HepG2 (cell line): ENCODE results near the gene PRRT2. TPM values are rescaled to one million over a fixed set of nuclear protein-coding genes. Genes with fewer than 3 reads are reported as not detected.

Experiments
- ATAC-seq: fragments of 200-7000 bp; cut with Tn5 transposase; 3 replicates; pipeline ENCODE4 v1.9.1; 2020; ENCODE audit warnings: mild to moderate bottlenecking, moderate library complexity
- BruUV-seq: library from RNA; stranded (reverse); fragments of 400-500 nt; replicated peaks from 2 replicates; lab custom pipeline; 2021; lab: Mats Ljungman, UMichigan
- CTCF ChIA-PET: fragments of 300-600 bp; formaldehyde crosslinking; extraction: SDS; loops from one replicate; lab custom pipeline; 2021; ENCODE audit warnings: low total read pairs, inconsistent platforms, low intra/inter-chr PET ratio; lab: Yijun Ruan, JAX
- POLR2A ChIA-PET: fragments of 350-600 bp; sonication (Branson Sonifier 250); formaldehyde crosslinking; loops from one replicate; lab custom pipeline; 2020; ENCODE audit warnings: antibody characterized with exemption, inconsistent platforms; lab: Yijun Ruan, JAX
- DNase-seq: peaks from one replicate; pipeline ENCODE4 v3.0.0-alpha.2; 2015; ENCODE audit warnings: low spot score
- FAIRE-seq: peaks from 3 replicates; lab custom pipeline; 2011; peaks lifted over from hg19 to GRCh38; lab: Jason Lieb, UNC
- H2AFZ ChIP-seq: one replicate; pipeline ENCODE4 v1.6.1; 2011; ENCODE audit warnings: low read length, inconsistent platforms
- H3K27ac ChIP-seq: fragments of 300-600 bp; 3 replicates; pipeline ENCODE4 v1.8.0; 2011; ENCODE audit warnings: mixed run types, mild to moderate bottlenecking, mixed read lengths, low read length, inconsistent platforms; ENCODE audit not compliant: insufficient read depth; ENCODE audit errors: extremely low read length
- H3K27me3 ChIP-seq, 2 experiments: fragments of 200-600 bp in 1 of 2; 2 replicates in 1 of 2; 3 replicates in 1 of 2; pipeline versions ENCODE4 v1.6.0 to v1.8.0; 2011; ENCODE audit warnings: low read length in 2 of 2, mild to moderate bottlenecking in 2 of 2, moderate library complexity in 2 of 2, inconsistent platforms in 1 of 2; ENCODE audit not compliant: insufficient read depth in 2 of 2, control insufficient read depth in 1 of 2
- H3K36me3 ChIP-seq, 2 experiments: fragments of 200-600 bp in 1 of 2; replicated peaks in 1 of 2; 2 replicates in 1 of 2; 3 replicates in 1 of 2; pipeline versions ENCODE4 v1.5.1 to v1.8.0; 2011; ENCODE audit warnings: low read length in 2 of 2, inconsistent platforms in 1 of 2; ENCODE audit not compliant: insufficient read depth in 2 of 2, control insufficient read depth in 1 of 2
- H3K4me1 ChIP-seq: 2 replicates; pipeline ENCODE4 v1.5.1; 2012; ENCODE audit warnings: low read length, inconsistent platforms; ENCODE audit not compliant: insufficient read depth
- H3K4me2 ChIP-seq: 2 replicates; pipeline ENCODE4 v1.6.0; 2011; ENCODE audit warnings: low read depth, low read length, inconsistent platforms
- H3K4me3 ChIP-seq, 3 experiments: fragments of 200-600 bp in 1 of 3; sonication (generic), shearing (Covaris generic) in 1 of 3; replicated peaks in 1 of 3; 2 replicates each; pipeline ENCODE4 v1.5.1; 2011 to 2016; ENCODE audit warnings: low read length in 3 of 3, inconsistent platforms in 2 of 3, low read depth in 2 of 3, mild to moderate bottlenecking in 2 of 3, control low read depth in 1 of 3, mixed read lengths in 1 of 3; ENCODE audit not compliant: insufficient read depth in 1 of 3
- H3K79me2 ChIP-seq: one replicate; pipeline ENCODE4 v1.6.1; 2011; ENCODE audit warnings: low read length, inconsistent platforms; ENCODE audit not compliant: insufficient read depth
- H3K9ac ChIP-seq: 2 replicates; pipeline ENCODE4 v1.6.0; 2011; ENCODE audit warnings: mild to moderate bottlenecking, low read depth, low read length, inconsistent platforms; ENCODE audit not compliant: insufficient read depth
- H3K9me3 ChIP-seq: 2 replicates; pipeline ENCODE4 v1.5.1; 2012; ENCODE audit warnings: mild to moderate bottlenecking, low read length
- H4K20me1 ChIP-seq: 2 replicates; pipeline ENCODE4 v1.6.0; 2011; ENCODE audit warnings: inconsistent platforms, mild to moderate bottlenecking, low read length, moderate library complexity; ENCODE audit not compliant: insufficient read depth
- ATF7-NPFF ChIP-seq: sonication (generic); formaldehyde crosslinking; IDR thresholded peaks from 2 replicates; pipeline ENCODE4 v1.8.1; 2023; ENCODE audit warnings: mild to moderate bottlenecking, low read depth, missing genetic modification reagents, moderate library complexity
- CBFB ChIP-seq: sonication (generic); formaldehyde crosslinking; IDR thresholded peaks from 2 replicates; pipeline ENCODE4 v1.4.0; 2020; ENCODE audit warnings: missing genetic modification reagents
- DPF2 ChIP-seq: sonication (generic); formaldehyde crosslinking; IDR thresholded peaks from 2 replicates; pipeline ENCODE4 v1.4.0; 2020; ENCODE audit warnings: mild to moderate bottlenecking, low read depth, missing genetic modification reagents, borderline replicate concordance
- HHEX ChIP-seq: IDR thresholded peaks from 2 replicates; pipeline ENCODE4 v1.6.1; 2016; ENCODE audit warnings: control low read depth
- TGIF2 ChIP-seq: IDR thresholded peaks from 2 replicates; pipeline ENCODE4 v1.6.1; 2016; ENCODE audit warnings: control low read depth, missing compliant biosample characterization
- ZFY ChIP-seq: sonication (generic); formaldehyde crosslinking; IDR thresholded peaks from 2 replicates; pipeline ENCODE4 v1.4.0; 2020; ENCODE audit warnings: missing genetic modification reagents
- ZNF296 ChIP-seq: sonication (generic); formaldehyde crosslinking; conservative IDR thresholded peaks from 2 replicates; pipeline ENCODE4 v1.5.0; 2020; ENCODE audit warnings: mild to moderate bottlenecking, missing genetic modification reagents
- ZNF546 ChIP-seq: sonication (generic); formaldehyde crosslinking; conservative IDR thresholded peaks from 2 replicates; pipeline ENCODE4 v1.8.1; 2023; ENCODE audit warnings: mild to moderate bottlenecking, missing genetic modification reagents
- ZNF598 ChIP-seq: sonication (generic); formaldehyde crosslinking; IDR thresholded peaks from 2 replicates; pipeline ENCODE4 v1.5.1; 2020; ENCODE audit warnings: mild to moderate bottlenecking, missing genetic modification reagents, borderline replicate concordance
- ZNF724P ChIP-seq: sonication (generic); formaldehyde crosslinking; IDR thresholded peaks from 2 replicates; pipeline ENCODE4 v1.8.0; 2022; ENCODE audit warnings: missing genetic modification reagents, borderline replicate concordance
- ZSCAN30 ChIP-seq: sonication (generic); formaldehyde crosslinking; IDR thresholded peaks from 2 replicates; pipeline ENCODE4 v1.5.0; 2020; ENCODE audit warnings: mild to moderate bottlenecking, missing genetic modification reagents
- WGBS: methylation state at CpG from one replicate; pipeline ENCODE4 v1.1.6; 2017; ENCODE audit warnings: low lambda C conversion rate; 5-methylcytosine and 5-hydroxymethylcytosine counted together
- in situ Hi-C: cut with HindIII; loops from 2 replicates; pipeline ENCODE4 v1.10.0; 2017; ENCODE audit warnings: low pct_unique_long_range_greater_than_20kb; ENCODE audit not compliant: extremely low pct_ligation_motif_present
- intact Hi-C: fragments of 100-400 bp; cut with micrococcal nuclease; formaldehyde crosslinking; loops from one replicate; pipeline ENCODE4 v1.10.0; 2022; ENCODE audit not compliant: unreplicated experiment
- polyA plus RNA-seq, 8 experiments: library from polyadenylated mRNA; depleted of rRNA in 3 of 8; stranded (reverse) in 7 of 8; unstranded in 1 of 8; fragments of >200 nt; fragmentation: Illumina TruSeq in 4 of 8; extraction: Trizol in 4 of 8; gene quantifications; 2 replicates each; pipeline versions ENCODE4 v1.2.1 to v1.2.3, GENCODE V29; 2011 to 2016; ENCODE audit warnings: low read depth in 4 of 8, missing spikeins in 1 of 8, mixed read lengths in 1 of 8; ENCODE audit not compliant: insufficient read depth in 1 of 8
- total RNA-seq, 5 experiments: library from RNA; depleted of rRNA; stranded (reverse); fragments of >200 nt; fragmentation: Illumina TruSeq; extraction: Trizol; gene quantifications; 2 replicates each; pipeline ENCODE4 v1.2.3, GENCODE V29; 2016; ENCODE audit warnings: low read depth in 1 of 5
- TF ChIP-seq, protein P1 (sequence below), 2 experiments: sonication (generic) in 1 of 2; formaldehyde crosslinking in 1 of 2; IDR thresholded peaks; 2 replicates each; pipeline versions ENCODE4 v1.4.0 to v1.6.1; 2018 to 2020; ENCODE audit warnings: missing genetic modification reagents in 2 of 2, borderline replicate concordance in 1 of 2, low read depth in 1 of 2, mild to moderate bottlenecking in 1 of 2, missing biosample characterization in 1 of 2
- TF ChIP-seq, protein P2 (sequence below): sonication (generic); formaldehyde crosslinking; IDR thresholded peaks from 2 replicates; pipeline ENCODE4 v1.9.0; 2021; ENCODE audit warnings: missing genetic modification reagents, mild to moderate bottlenecking, borderline replicate concordance
- TF ChIP-seq, protein P3 (sequence below): sonication (generic); formaldehyde crosslinking; IDR thresholded peaks from 2 replicates; pipeline ENCODE4 v1.4.0; 2020; ENCODE audit warnings: missing genetic modification reagents

PRRT2 gene
- total and polyA plus RNA-seq, 2 of the 13 experiments (the other 11 are each of a cell fraction or from before 2014, with no cell fraction given), result 0.51 to 1.1 TPM

DNA sequence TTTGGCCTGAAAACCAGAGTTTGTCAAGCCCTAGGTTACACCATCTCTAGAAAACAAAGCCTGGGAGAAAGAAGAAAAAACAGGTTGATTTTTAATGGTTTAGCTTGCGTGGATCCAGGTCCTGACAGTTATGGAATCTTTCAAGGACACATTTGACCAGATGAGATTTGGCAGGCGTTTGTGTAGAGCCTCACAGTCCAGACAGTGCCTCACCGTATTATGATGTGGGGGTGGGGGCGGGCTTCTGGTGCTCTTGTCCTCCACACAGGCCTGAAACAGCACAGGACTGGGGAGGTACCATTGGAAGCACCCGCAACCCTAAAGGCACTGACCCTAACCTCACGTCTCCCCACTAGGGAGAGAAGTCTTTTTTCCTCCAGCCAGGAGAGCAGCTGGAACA, 27.8 kb downstream of the PRRT2 start:
- H3K9ac ChIP-seq, result no peak overlapping the region
- WGBS, result 81% methylated on average over 4 of the region's 6 CpGs
- in situ Hi-C loops, result no loop called here
- H3K27ac ChIP-seq, result no peak overlapping the region
- intact Hi-C loops, result no loop called here
- FAIRE-seq (no peak), ATAC-seq (no peak), DNase-seq (no peak)
- H4K20me1 ChIP-seq, result no peaks in the 10 kb centered on the region
- BruUV-seq, result no TSS peak
- no peaks in the 10 kb centered on the region for H3K9me3 ChIP-seq
- H3K4me1 ChIP-seq, result no peaks in the 10 kb centered on the region
- H3K4me2 ChIP-seq, result no peak overlapping the region
- no peak overlapping the region for H3K4me3 ChIP-seq
- H2AFZ ChIP-seq, result no peak overlapping the region
- H3K27me3 ChIP-seq, result no peaks in the 10 kb centered on the region
- TF ChIP-seq, protein P1, sequence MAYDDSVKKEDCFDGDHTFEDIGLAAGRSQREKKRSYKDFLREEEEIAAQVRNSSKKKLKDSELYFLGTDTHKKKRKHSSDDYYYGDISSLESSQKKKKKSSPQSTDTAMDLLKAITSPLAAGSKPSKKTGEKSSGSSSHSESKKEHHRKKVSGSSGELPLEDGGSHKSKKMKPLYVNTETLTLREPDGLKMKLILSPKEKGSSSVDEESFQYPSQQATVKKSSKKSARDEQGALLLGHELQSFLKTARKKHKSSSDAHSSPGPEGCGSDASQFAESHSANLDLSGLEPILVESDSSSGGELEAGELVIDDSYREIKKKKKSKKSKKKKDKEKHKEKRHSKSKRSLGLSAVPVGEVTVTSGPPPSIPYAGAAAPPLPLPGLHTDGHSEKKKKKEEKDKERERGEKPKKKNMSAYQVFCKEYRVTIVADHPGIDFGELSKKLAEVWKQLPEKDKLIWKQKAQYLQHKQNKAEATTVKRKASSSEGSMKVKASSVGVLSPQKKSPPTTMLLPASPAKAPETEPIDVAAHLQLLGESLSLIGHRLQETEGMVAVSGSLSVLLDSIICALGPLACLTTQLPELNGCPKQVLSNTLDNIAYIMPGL (CRISPR knock-in tag; IDR thresholded peaks at IDR 0.05; ENCODE audit: borderline replicate concordance in 1 of 2, low read depth in 1 of 2), result no peak
- TF ChIP-seq HHEX (CRISPR knock-in tag) (no peak), ZNF546 (CRISPR knock-in tag) (no peak), ZNF296 (CRISPR knock-in tag) (no peak), DPF2 (no peak), ZNF724P (CRISPR knock-in tag) (no peak), TGIF2 (no peak), ATF7-NPFF (CRISPR knock-in tag) (no peak), ZFY (CRISPR knock-in tag) (no peak), ZSCAN30 (CRISPR knock-in tag) (no peak), ZNF598 (CRISPR knock-in tag) (no peak), CBFB (CRISPR knock-in tag) (no peak)
- TF ChIP-seq, protein P2, sequence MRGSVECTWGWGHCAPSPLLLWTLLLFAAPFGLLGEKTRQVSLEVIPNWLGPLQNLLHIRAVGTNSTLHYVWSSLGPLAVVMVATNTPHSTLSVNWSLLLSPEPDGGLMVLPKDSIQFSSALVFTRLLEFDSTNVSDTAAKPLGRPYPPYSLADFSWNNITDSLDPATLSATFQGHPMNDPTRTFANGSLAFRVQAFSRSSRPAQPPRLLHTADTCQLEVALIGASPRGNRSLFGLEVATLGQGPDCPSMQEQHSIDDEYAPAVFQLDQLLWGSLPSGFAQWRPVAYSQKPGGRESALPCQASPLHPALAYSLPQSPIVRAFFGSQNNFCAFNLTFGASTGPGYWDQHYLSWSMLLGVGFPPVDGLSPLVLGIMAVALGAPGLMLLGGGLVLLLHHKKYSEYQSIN (CRISPR knock-in tag), result no peak
- TF ChIP-seq, protein P3, sequence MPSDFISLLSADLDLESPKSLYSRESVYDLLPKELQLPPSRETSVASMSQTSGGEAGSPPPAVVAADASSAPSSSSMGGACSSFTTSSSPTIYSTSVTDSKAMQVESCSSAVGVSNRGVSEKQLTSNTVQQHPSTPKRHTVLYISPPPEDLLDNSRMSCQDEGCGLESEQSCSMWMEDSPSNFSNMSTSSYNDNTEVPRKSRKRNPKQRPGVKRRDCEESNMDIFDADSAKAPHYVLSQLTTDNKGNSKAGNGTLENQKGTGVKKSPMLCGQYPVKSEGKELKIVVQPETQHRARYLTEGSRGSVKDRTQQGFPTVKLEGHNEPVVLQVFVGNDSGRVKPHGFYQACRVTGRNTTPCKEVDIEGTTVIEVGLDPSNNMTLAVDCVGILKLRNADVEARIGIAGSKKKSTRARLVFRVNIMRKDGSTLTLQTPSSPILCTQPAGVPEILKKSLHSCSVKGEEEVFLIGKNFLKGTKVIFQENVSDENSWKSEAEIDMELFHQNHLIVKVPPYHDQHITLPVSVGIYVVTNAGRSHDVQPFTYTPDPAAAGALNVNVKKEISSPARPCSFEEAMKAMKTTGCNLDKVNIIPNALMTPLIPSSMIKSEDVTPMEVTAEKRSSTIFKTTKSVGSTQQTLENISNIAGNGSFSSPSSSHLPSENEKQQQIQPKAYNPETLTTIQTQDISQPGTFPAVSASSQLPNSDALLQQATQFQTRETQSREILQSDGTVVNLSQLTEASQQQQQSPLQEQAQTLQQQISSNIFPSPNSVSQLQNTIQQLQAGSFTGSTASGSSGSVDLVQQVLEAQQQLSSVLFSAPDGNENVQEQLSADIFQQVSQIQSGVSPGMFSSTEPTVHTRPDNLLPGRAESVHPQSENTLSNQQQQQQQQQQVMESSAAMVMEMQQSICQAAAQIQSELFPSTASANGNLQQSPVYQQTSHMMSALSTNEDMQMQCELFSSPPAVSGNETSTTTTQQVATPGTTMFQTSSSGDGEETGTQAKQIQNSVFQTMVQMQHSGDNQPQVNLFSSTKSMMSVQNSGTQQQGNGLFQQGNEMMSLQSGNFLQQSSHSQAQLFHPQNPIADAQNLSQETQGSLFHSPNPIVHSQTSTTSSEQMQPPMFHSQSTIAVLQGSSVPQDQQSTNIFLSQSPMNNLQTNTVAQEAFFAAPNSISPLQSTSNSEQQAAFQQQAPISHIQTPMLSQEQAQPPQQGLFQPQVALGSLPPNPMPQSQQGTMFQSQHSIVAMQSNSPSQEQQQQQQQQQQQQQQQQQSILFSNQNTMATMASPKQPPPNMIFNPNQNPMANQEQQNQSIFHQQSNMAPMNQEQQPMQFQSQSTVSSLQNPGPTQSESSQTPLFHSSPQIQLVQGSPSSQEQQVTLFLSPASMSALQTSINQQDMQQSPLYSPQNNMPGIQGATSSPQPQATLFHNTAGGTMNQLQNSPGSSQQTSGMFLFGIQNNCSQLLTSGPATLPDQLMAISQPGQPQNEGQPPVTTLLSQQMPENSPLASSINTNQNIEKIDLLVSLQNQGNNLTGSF (CRISPR knock-in tag), result no peak
- POLR2A ChIA-PET, result interaction anchor here (0.7 to 2.0 kb wide), 2 partner anchors 8 to 10 kb away, joined by 5 to 7 read pairs; no protein-coding TSS in a partner anchor
- no peaks in the 10 kb centered on the region for H3K79me2 ChIP-seq
- CTCF ChIA-PET, result no interaction called here
- H3K36me3 ChIP-seq, result peaks cover 3 to 5% of the 10 kb centered on the region in 2 experiments; a peak in 3 of 5 replicates
